SK-N-MC (cell line): ENCODE data around the gene NCKAP5.

Experiments
- EZH2 ChIP-seq: fragments of 200-600 bp; sonication (generic); IDR thresholded peaks from one replicate; pipeline ENCODE4 v1.6.1; 2017; ENCODE audit warnings: antibody characterized with exemption
- FOXP2 ChIP-seq: optimal IDR thresholded peaks from 2 replicates; pipeline ENCODE3; 2011; ENCODE audit warnings: mild to moderate bottlenecking, moderate library complexity; ENCODE audit not compliant: insufficient read depth; ENCODE audit errors: extremely low read length, control extremely low read depth
- POLR2AphosphoS5 ChIP-seq: IDR thresholded peaks from 2 replicates; pipeline ENCODE4 v1.6.1; 2012; ENCODE audit warnings: mild to moderate bottlenecking, low read depth, low read length, borderline replicate concordance

DNA sequence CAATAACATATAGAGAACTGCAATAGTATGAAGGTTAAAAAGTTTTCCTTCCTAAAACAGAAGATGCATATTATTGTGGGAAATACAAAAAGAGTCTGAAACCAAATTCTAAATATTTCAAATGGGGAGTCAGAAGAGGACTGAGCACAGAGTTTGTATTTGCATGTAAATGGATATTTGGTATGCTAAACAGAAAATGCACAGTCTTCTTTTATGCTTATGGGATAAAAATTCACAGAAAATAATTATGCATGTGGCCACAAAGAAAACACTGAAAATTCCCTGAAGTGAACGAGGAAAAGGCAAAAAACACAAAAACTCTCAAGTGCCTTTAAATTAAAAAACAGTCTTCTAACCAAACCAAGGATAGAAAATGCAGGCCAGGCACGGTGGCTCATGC lies 142.7 kb downstream of the NCKAP5 start:
- TF ChIP-seq POLR2AphosphoS5: no peak
- no peak for TF ChIP-seq EZH2
- no peak for TF ChIP-seq FOXP2
